Thymus (tissue), 11 donors: ENCODE results near the gene RTP3. TPM values are rescaled to one million over a fixed set of nuclear protein-coding genes. Genes with fewer than 3 reads are reported as not detected.

Experiments
- DNase-seq, 9 donors: peaks; one replicate each; pipeline ENCODE4 v3.0.0-alpha.2; 2013; ENCODE audit warnings: low spot score in 9 of 9, low read depth in 6 of 9, missing footprints in 1 of 9
- H3K27ac ChIP-seq, 2 donors: one replicate each; pipeline ENCODE4 v1.5.1; 2013; ENCODE audit warnings: control low read depth in 1 of 2, low read depth in 1 of 2, low read length in 1 of 2, mild to moderate bottlenecking in 1 of 2, moderate library complexity in 1 of 2
- H3K27me3 ChIP-seq, 2 donors: one replicate each; pipeline ENCODE4 v1.5.1; 2013; ENCODE audit warnings: low read length in 1 of 2; ENCODE audit not compliant: control insufficient read depth in 2 of 2, insufficient read depth in 1 of 2
- H3K36me3 ChIP-seq, 2 donors: one replicate each; pipeline ENCODE4 v1.5.1; 2013; ENCODE audit warnings: low read length in 1 of 2, mild to moderate bottlenecking in 1 of 2, moderate library complexity in 1 of 2; ENCODE audit not compliant: control insufficient read depth in 2 of 2, insufficient read depth in 2 of 2
- H3K4me1 ChIP-seq, 2 donors: one replicate each; pipeline ENCODE4 v1.5.1; 2013; ENCODE audit warnings: low read length in 2 of 2; ENCODE audit not compliant: control insufficient read depth in 2 of 2, insufficient read depth in 2 of 2
- H3K4me3 ChIP-seq, 2 donors: one replicate each; pipeline ENCODE4 v1.5.1; 2013; ENCODE audit warnings: low read length in 2 of 2, control low read depth in 1 of 2, mild to moderate bottlenecking in 1 of 2
- H3K9me3 ChIP-seq, 2 donors: one replicate each; pipeline ENCODE4 v1.5.1; 2013; ENCODE audit warnings: low read length in 1 of 2, mild to moderate bottlenecking in 1 of 2; ENCODE audit not compliant: control insufficient read depth in 2 of 2, insufficient read depth in 1 of 2
- WGBS: extraction: QIAGEN DNeasy Blood & Tissue Kit; methylation state at CpG from one replicate; pipeline ENCODE4 v1.1.7; 2013; 5-methylcytosine and 5-hydroxymethylcytosine counted together
- polyA plus RNA-seq: library from polyadenylated mRNA; stranded (reverse); fragments of 200-250 nt; gene quantifications from one replicate; pipeline ENCODE4 v1.2.3, GENCODE V29; 2013
- total RNA-seq: library from RNA; stranded (reverse); fragments of 120-200 nt; gene quantifications from one replicate; pipeline ENCODE4 v1.2.4, GENCODE V29; 2013
- donor health status: healthy.

Gene RTP3
- total and polyA plus RNA-seq, 2 donors, result 0.07 TPM; not detected in 1

- H3K27ac ChIP-seq, result no peak overlapping the region
- DNase-seq, result no peak
- 85% methylated on average over 3 of the region's 3 CpGs for WGBS
- H3K4me3 ChIP-seq, result no peak overlapping the region
- peaks cover 0 to 6% of the 10 kb centered on the region in 2 donors for H3K4me1 ChIP-seq
- H3K27me3 ChIP-seq, result peaks cover 17 to 31% of the 10 kb centered on the region in 2 donors
- no peaks in the 10 kb centered on the region for H3K9me3 ChIP-seq
- no peaks in the 10 kb centered on the region for H3K36me3 ChIP-seq
Observed at GRCh38 chr3:46460051-46460450, 37.7 kb upstream of the RTP3 start.

GRCh38 chr3:46462111-46462510 is 35.7 kb upstream of the RTP3 start:
- H3K27ac ChIP-seq, result no peak overlapping the region
- no peak for DNase-seq
- H3K9me3 ChIP-seq, result no peaks in the 10 kb centered on the region
- H3K36me3 ChIP-seq, result no peaks in the 10 kb centered on the region
- WGBS, result 73% methylated on average over 3 of the region's 3 CpGs
- peaks cover 18 to 48% of the 10 kb centered on the region in 2 donors for H3K27me3 ChIP-seq
- H3K4me1 ChIP-seq, result peaks cover 0 to 7% of the 10 kb centered on the region in 2 donors
- no peak overlapping the region for H3K4me3 ChIP-seq

- no peak overlapping the region for H3K4me3 ChIP-seq
- H3K27me3 ChIP-seq, result peaks cover 18 to 48% of the 10 kb centered on the region in 2 donors
- H3K36me3 ChIP-seq, result no peaks in the 10 kb centered on the region
- no peak overlapping the region for H3K27ac ChIP-seq
- no peak for DNase-seq
- WGBS, result 90% methylated on average over 3 of the region's 3 CpGs
- peaks cover 0 to 7% of the 10 kb centered on the region in 2 donors for H3K4me1 ChIP-seq
- H3K9me3 ChIP-seq, result no peaks in the 10 kb centered on the region
Observed at GRCh38 chr3:46462511-46462910, 35.3 kb upstream of the RTP3 start.

DNA sequence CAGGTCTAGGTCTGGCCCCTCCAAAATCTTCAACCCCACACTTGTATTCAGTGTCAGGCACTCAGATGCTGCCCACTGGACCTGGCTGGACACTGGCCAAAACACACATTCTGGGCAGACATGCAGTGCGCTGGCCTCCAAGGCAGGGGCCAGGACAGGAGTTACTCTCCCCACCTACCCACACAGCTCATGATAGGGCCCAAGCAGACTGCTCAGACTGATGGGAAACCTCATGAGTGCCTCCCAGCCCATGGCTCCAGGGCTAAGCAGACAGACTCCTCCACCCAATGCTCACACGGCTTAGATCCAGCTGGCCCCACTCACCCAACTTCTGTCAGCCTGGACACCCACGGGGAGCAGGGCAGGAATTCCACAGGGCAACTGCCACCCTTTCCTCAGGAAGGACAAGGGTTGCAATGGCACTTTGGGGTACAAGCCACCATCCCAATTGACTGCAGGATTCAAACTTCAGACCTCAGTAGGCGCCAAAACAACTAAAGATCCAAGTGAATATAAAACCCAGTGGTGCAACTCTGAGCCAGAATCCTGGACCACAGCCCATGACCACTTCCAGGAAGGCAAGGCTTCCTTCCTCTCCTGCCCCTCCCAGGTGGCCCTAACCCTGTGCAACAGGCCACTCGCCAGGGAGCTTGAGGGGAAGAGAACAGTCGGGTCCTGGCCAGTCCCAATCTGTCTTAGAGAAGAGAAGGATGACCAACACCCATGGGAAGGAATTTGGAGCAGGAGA is 34.5 kb upstream of the RTP3 start:
- 89% methylated on average over 6 of the region's 6 CpGs for WGBS
- Histone ChIP-seq H3K9me3 (no peaks in the 10 kb centered on the region), H3K4me1 (peaks cover 0 to 7% of the 10 kb centered on the region in 2 donors), H3K4me3 (no peak overlapping the region), H3K36me3 (no peaks in the 10 kb centered on the region), H3K27me3 (peaks cover 18 to 48% of the 10 kb centered on the region in 2 donors), H3K27ac (no peak overlapping the region)
- no peak for DNase-seq

DNA sequence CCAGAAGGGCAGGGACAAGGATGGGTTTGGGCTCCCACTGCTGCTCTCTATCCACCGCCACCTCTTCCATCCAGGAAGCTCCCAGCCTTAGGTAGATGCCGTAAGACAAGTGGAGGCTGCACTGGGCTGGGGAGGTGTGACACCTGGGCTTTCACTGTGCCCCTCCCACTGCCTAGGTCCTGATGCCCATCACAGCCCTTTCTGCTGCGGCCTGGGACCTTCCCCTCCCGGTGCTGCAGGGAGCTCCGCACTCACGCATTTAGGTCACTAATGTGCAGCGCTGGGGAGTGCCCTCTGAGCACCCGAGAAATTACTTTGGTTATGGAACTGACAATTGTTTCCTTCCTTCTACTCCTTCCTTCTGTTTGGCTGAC is 33.9 kb upstream of the RTP3 start:
- Histone ChIP-seq H3K36me3 (no peaks in the 10 kb centered on the region), H3K27ac (no peak overlapping the region), H3K4me1 (peaks cover 0 to 7% of the 10 kb centered on the region in 2 donors), H3K27me3 (peaks cover 18 to 48% of the 10 kb centered on the region in 2 donors), H3K9me3 (no peaks in the 10 kb centered on the region), H3K4me3 (no peak overlapping the region)
- 87% methylated on average over 8 of the region's 8 CpGs for WGBS
- no peak for DNase-seq

- Histone ChIP-seq H3K4me3 (no peak within 1 kb of the TSS), H3K36me3 (no peaks in the 10 kb centered on the region), H3K4me1 (peaks cover 0 to 7% of the 10 kb centered on the region in 2 donors), H3K9me3 (no peaks in the 10 kb centered on the region), H3K27ac (no peak within 1 kb of the TSS), H3K27me3 (peaks cover 18 to 48% of the 10 kb centered on the region in 2 donors)
- no peak for DNase-seq
- 18% methylated on average over 44 of the region's 44 CpGs for WGBS
Observed at GRCh38 chr3:46464326-46465195, 33.2 kb upstream of the RTP3 start, which contains the start of gene LTF. TSS of gene LTF (minus strand) at chr3:46464905. CDS start at chr3:46464867, 38 bp downstream.

DNA sequence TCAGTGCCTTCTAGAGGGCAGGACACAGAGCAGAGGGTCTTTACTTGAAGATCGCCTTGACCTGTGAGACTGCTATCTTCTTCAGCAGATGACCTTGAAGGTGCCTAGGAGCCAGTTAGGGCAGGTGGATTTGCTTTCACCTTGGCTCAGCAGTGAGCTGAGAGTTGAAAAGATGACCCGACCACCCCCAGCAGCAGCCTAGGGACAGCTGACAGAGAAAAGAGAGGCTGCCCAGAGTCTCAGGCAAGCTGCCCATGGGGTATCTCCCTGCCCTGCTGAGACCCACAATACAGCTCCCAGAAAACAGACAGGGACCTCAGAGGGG is 32.6 kb upstream of the RTP3 start:
- DNase-seq, result no peak
- Histone ChIP-seq H3K36me3 (no peaks in the 10 kb centered on the region), H3K4me1 (peaks cover 0 to 7% of the 10 kb centered on the region in 2 donors), H3K9me3 (no peaks in the 10 kb centered on the region), H3K27me3 (peaks cover 18 to 48% of the 10 kb centered on the region in 2 donors), H3K4me3 (no peak overlapping the region), H3K27ac (no peak overlapping the region)
- 77% methylated on average over 2 of the region's 2 CpGs for WGBS

- H3K4me1 ChIP-seq, result peaks cover 0 to 7% of the 10 kb centered on the region in 2 donors
- no peak for DNase-seq
- no peaks in the 10 kb centered on the region for H3K9me3 ChIP-seq
- H3K27me3 ChIP-seq, result peaks cover 18 to 48% of the 10 kb centered on the region in 2 donors
- H3K36me3 ChIP-seq, result no peaks in the 10 kb centered on the region
- no peak overlapping the region for H3K27ac ChIP-seq
- no peak overlapping the region for H3K4me3 ChIP-seq
Observed at GRCh38 chr3:46466273-46466672, 31.5 kb upstream of the RTP3 start.

- no peaks in the 10 kb centered on the region for H3K36me3 ChIP-seq
- H3K27ac ChIP-seq, result no peak overlapping the region
- peaks cover 18 to 45% of the 10 kb centered on the region in 2 donors for H3K27me3 ChIP-seq
- no peak for DNase-seq
- H3K4me1 ChIP-seq, result peaks cover 0 to 7% of the 10 kb centered on the region in 2 donors
- no peak overlapping the region for H3K4me3 ChIP-seq
- WGBS, result 96% methylated on average over 1 of the region's 1 CpG
- no peaks in the 10 kb centered on the region for H3K9me3 ChIP-seq
Observed at GRCh38 chr3:46466871-46467403, 30.8 kb upstream of the RTP3 start.
